HAP-1 (cell line): Measurements from ENCODE around the gene SHISA2.

ENCODE experiments used
- DNase-seq, 2 experiments: peaks; one replicate each; pipeline ENCODE4 v3.0.0-alpha.2; 2016 to 2020; ENCODE audit warnings: low spot score in 2 of 2
- H3K27me3 ChIP-seq: fragments of 250-450 bp; sonication (Bioruptor Pico); 2 replicates; pipeline ENCODE4 v1.5.1; 2020; ENCODE audit warnings: low read depth, mild to moderate bottlenecking, moderate library complexity
- H3K36me3 ChIP-seq: fragments of 250-450 bp; sonication (Bioruptor Pico); replicated peaks from 2 replicates; pipeline ENCODE4 v1.5.1; 2020; ENCODE audit warnings: mild to moderate bottlenecking
- H3K4me1 ChIP-seq: fragments of 250-450 bp; sonication (Bioruptor Pico); 2 replicates; pipeline ENCODE4 v1.5.1; 2020; ENCODE audit warnings: mild to moderate bottlenecking
- H3K4me3 ChIP-seq: fragments of 250-450 bp; sonication (Bioruptor Pico); 2 replicates; pipeline ENCODE4 v1.5.1; 2020; ENCODE audit warnings: mild to moderate bottlenecking, moderate library complexity
- H3K9me3 ChIP-seq: fragments of 250-450 bp; sonication (Bioruptor Pico); 2 replicates; pipeline ENCODE4 v1.5.1; 2020; ENCODE audit warnings: mild to moderate bottlenecking, moderate library complexity
- in situ Hi-C: fragments of 300-500 bp; cut with MboI; formaldehyde crosslinking; loops from 3 replicates; pipeline ENCODE4 v1.14.3; 2020; ENCODE audit warnings: low sequenced_read_pairs, inconsistent platforms, mixed read lengths

SHISA2 gene

DNA sequence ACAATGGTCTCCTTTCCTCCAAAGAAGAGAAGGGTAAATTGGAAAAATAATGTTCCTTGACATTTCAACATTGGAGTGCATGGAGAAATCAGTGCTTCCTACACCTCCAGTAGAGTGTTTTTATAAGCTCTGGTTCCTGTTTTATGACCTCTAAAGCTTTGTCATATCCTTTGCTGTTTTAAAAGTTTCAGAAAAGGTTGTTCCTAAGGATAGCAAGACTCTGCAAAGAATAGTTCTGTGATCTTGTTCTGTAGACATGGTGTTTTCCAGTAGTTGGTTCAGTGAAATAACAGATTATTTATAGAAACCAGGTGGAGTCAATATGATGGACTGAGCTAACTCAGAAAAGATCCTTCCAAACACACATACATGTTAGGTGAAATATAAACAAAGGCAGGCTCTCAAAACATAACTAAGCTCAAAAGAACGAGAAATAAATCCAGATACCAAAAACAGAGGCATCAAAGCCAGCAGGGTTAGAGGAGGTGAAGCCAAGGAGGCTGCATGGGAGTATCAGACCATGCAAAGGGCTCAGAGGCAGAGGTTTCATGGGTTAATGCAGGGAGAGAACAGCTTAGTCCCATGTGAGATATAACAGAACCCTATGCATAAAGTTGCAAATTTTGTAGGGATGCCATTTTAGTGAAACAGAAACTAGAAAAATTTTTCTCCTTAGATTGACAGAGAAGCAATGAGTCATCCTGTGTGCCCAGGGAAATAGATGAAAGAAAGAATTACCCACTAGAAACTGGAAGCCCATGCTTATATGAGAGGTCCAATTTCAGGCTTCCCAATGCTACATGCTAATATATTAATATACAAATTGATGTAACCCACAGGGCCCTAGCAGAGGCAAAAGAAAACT lies 44.3 kb downstream of the SHISA2 start:
- Histone ChIP-seq H3K27me3 (no peaks in the 10 kb centered on the region), H3K9me3 (0 out of 2 replicates have a peak, but pooled peaks cover 3% of the 10 kb centered on the region), H3K4me3 (no peak overlapping the region), H3K4me1 (no peaks in the 10 kb centered on the region), H3K36me3 (no peaks in the 10 kb centered on the region)
- in situ Hi-C loops: no loop called here
- no peak for DNase-seq
